Transverse colon (tissue), 3 donors: ENCODE results near the gene AXIN1.

ENCODE experiments used
- POLR2A ChIP-seq: fragments of 450-650 bp; IDR thresholded peaks from one replicate; pipeline ENCODE4 v1.6.1; 2016; ENCODE audit warnings: antibody characterized with exemption, mild to moderate bottlenecking, moderate library complexity
- TF ChIP-seq, protein P1 (sequence below), 5 experiments: fragments of 200-600 bp in 3 of 5; fragments of 450-650 bp in 2 of 5; sonication (generic) in 3 of 5; IDR thresholded peaks; 1 replicate in 2 of 5; 2 replicates in 3 of 5; pipeline ENCODE4 v1.5.1; 2016 to 2017; ENCODE audit warnings: antibody characterized with exemption in 5 of 5, inconsistent platforms in 3 of 5, mild to moderate bottlenecking in 2 of 5, moderate library complexity in 1 of 5

DNA sequence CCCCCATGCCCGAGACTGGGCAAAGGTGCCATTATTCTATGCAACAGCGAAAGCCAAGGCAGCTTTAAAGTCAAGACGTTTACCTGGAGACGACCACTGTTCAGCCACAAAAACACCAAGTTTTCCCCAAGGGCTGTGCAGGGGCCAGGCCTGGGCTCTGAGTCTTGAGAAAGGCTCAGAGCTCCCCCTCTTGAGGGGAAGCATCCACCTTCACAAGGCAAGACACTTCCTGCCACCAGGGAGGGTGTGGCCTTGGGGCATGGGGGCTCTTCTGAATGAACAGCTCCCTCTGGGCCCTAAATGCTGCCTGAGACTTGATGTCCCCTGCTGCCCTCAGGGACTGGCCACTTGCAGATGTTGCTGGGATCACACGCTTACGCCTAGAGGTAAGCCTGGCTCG lies 43.0 kb downstream of the AXIN1 start:
- no peak for TF ChIP-seq POLR2A
- TF ChIP-seq, protein P1, sequence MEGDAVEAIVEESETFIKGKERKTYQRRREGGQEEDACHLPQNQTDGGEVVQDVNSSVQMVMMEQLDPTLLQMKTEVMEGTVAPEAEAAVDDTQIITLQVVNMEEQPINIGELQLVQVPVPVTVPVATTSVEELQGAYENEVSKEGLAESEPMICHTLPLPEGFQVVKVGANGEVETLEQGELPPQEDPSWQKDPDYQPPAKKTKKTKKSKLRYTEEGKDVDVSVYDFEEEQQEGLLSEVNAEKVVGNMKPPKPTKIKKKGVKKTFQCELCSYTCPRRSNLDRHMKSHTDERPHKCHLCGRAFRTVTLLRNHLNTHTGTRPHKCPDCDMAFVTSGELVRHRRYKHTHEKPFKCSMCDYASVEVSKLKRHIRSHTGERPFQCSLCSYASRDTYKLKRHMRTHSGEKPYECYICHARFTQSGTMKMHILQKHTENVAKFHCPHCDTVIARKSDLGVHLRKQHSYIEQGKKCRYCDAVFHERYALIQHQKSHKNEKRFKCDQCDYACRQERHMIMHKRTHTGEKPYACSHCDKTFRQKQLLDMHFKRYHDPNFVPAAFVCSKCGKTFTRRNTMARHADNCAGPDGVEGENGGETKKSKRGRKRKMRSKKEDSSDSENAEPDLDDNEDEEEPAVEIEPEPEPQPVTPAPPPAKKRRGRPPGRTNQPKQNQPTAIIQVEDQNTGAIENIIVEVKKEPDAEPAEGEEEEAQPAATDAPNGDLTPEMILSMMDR (IDR thresholded peaks at IDR 0.05): no peak
